GM18519 (cell line): Measurements from ENCODE around the gene ZHX3.

Experiments
- ATAC-seq: cut with Tn5 transposase; IDR thresholded peaks from one replicate; pipeline ENCODE4 v1.9.1; 2021; ENCODE audit warnings: mild to moderate bottlenecking, moderate library complexity; ENCODE audit not compliant: unreplicated experiment, low FRiP score

The ZHX3 gene

GRCh38 chr20:41165001-41165882 lies 152.3 kb downstream of the ZHX3 start:
- no peak for ATAC-seq

GRCh38 chr20:41163821-41164220 lies 153.7 kb downstream of the ZHX3 start:
- no peak for ATAC-seq

- ATAC-seq = no peak
These were observed 155.1 kb downstream of the ZHX3 start for GRCh38 chr20:41162396-41162795.

GRCh38 chr20:41161886-41162285 lies 155.6 kb downstream of the ZHX3 start:
- no peak for ATAC-seq

GRCh38 chr20:41160686-41161085 lies 156.8 kb downstream of the ZHX3 start:
- no peak for ATAC-seq

GRCh38 chr20:41159547-41159946 lies 158.0 kb downstream of the ZHX3 start:
- no peak for ATAC-seq

- no peak for ATAC-seq
These were observed 159.4 kb downstream of the ZHX3 start for GRCh38 chr20:41158082-41158625.

GRCh38 chr20:41155261-41155660 lies 162.3 kb downstream of the ZHX3 start:
- no peak for ATAC-seq

GRCh38 chr20:41154436-41155176 lies 162.9 kb downstream of the ZHX3 start:
- no peak for ATAC-seq

- no peak for ATAC-seq
These were observed 165.3 kb downstream of the ZHX3 start for GRCh38 chr20:41152108-41152757.

- ATAC-seq = no peak
These were observed 166.2 kb downstream of the ZHX3 start for GRCh38 chr20:41151134-41151869.

- ATAC-seq = no peak
These were observed 166.9 kb downstream of the ZHX3 start for GRCh38 chr20:41150664-41151063.

GRCh38 chr20:41148942-41149341 lies 168.6 kb downstream of the ZHX3 start:
- ATAC-seq = no peak

GRCh38 chr20:41147767-41148191 lies 169.8 kb downstream of the ZHX3 start:
- ATAC-seq = no peak

- ATAC-seq = no peak
These were observed 171.5 kb downstream of the ZHX3 start for GRCh38 chr20:41145821-41146620.

- ATAC-seq = no peak
These were observed 172.2 kb downstream of the ZHX3 start for GRCh38 chr20:41145317-41145716.

- ATAC-seq = no peak
These were observed 174.2 kb downstream of the ZHX3 start for GRCh38 chr20:41143354-41143753.

- no peak for ATAC-seq
These were observed 174.6 kb downstream of the ZHX3 start for GRCh38 chr20:41142919-41143318.

GRCh38 chr20:41142245-41142644 lies 175.3 kb downstream of the ZHX3 start:
- ATAC-seq = no peak
